Activated T-cell treated with anti-CD3 and anti-CD28 coated beads, Interleukin-2, amount 50 U/mL, for 24 hours (primary cell): ENCODE results near the gene MGLL.
A peak's percentile ranks its signal among the peaks of the same experiment; 100 is the strongest.

Source experiments
- DNase-seq: peaks from one replicate; pipeline ENCODE4 v3.0.0-alpha.2; 2020
- H3K27ac Mint-ChIP-seq: 2 replicates; pipeline ENCODE4 v1.8.0; 2020; ENCODE audit warnings: mild to moderate bottlenecking, mixed read lengths
- H3K27me3 Mint-ChIP-seq: 2 replicates; pipeline ENCODE4 v1.8.0; 2020; ENCODE audit warnings: mixed read lengths
- H3K36me3 Mint-ChIP-seq: 2 replicates; pipeline ENCODE4 v1.8.0; 2020; ENCODE audit warnings: low read depth, mixed read lengths
- H3K4me1 Mint-ChIP-seq: 2 replicates; pipeline ENCODE4 v1.8.0; 2020; ENCODE audit warnings: low read depth, mixed read lengths
- H3K4me3 Mint-ChIP-seq: 2 replicates; pipeline ENCODE4 v1.8.0; 2020; ENCODE audit warnings: mild to moderate bottlenecking, moderate library complexity, mixed read lengths
- H3K9me3 Mint-ChIP-seq: 2 replicates; pipeline ENCODE4 v1.8.0; 2020; ENCODE audit warnings: mixed read lengths

The MGLL gene

DNA sequence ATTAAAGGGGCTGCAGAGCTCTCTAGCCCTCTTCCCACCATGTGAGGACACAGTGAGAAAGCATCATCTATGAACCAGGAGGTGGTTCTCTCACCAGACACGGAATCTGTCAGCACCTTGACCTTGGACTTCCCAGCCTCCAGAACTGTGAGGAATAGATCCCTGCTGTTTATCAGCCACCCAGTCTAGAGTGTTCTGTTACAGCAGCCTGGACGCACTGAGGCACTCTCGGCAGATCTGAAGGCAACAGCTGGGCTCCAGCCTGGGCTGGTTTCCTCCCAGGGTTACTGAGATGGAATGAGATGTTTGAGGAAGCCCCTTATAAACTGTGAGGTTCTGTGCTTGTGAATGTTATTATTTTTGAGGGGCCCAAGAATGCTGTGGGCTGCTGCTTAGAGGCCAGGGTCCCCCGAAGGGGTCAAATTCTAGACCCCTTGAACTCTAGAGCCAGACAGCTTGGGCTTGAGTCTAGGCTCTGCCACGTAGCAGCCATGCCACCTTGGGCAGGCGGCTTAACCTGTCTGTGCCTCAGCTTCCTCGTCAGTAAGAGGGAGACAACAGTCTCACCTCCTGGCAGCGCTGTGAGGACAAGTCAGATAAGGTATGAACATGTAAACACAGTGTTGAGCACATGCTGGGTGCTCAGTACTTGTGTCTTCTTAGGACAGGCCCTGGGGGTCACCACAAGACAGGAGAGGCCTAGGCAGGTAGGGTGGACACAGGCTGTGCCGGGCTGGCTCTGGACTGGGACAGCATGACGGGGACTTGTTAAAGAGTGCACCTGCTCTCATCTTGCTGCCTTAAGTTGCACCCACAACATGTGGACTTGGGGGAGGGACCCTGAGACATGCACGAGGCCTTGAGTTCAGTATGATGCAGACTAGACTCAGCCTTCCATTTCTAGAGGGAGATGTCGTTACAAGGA is 49.2 kb downstream of the MGLL start:
- no peak for DNase-seq
- peaks cover 8% of the 10 kb centered on the region for H3K9me3 Mint-ChIP-seq
- H3K4me1 Mint-ChIP-seq, result peaks cover 3% of the 10 kb centered on the region
- H3K4me3 Mint-ChIP-seq, result no peak overlapping the region
- H3K27me3 Mint-ChIP-seq, result no peaks in the 10 kb centered on the region
- H3K27ac Mint-ChIP-seq, result no peak overlapping the region
- H3K36me3 Mint-ChIP-seq, result no peaks in the 10 kb centered on the region

DNA sequence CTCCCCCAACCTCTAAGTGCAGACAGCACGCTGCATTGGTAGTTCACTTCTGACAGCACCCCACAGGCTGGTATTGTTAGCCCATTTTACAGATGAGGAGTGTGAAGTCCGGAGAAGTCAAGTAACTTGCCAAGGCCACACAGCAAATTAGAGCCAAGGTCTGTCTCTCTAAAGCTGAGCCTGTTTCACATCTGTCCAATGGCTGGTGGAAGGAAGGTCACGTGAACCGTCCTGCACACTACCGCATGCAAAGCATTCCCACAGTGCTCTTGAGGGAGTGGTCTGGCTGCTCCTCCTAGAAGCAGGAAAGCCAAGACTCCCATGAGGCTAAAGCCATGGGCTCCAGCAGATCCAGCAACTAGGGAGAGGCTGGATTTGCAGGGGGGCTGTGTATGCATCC is 50.0 kb downstream of the MGLL start:
- H3K36me3 Mint-ChIP-seq, result no peaks in the 10 kb centered on the region
- peaks cover 3% of the 10 kb centered on the region for H3K4me1 Mint-ChIP-seq
- DNase-seq, result no peak
- H3K27ac Mint-ChIP-seq, result no peak overlapping the region
- H3K9me3 Mint-ChIP-seq, result peaks cover 16% of the 10 kb centered on the region
- H3K27me3 Mint-ChIP-seq, result no peaks in the 10 kb centered on the region
- no peak overlapping the region for H3K4me3 Mint-ChIP-seq

- Mint-ChIP-seq H3K4me3 (no peak overlapping the region), H3K9me3 (peaks cover 15% of the 10 kb centered on the region), H3K4me1 (peaks cover 3% of the 10 kb centered on the region), H3K27me3 (peaks cover 4% of the 10 kb centered on the region), H3K36me3 (no peaks in the 10 kb centered on the region), H3K27ac (no peak overlapping the region)
- DNase-seq, result no peak
These were observed 50.6 kb downstream of the MGLL start for GRCh38 chr3:127771746-127772145.

GRCh38 chr3:127770671-127771355 is 51.5 kb downstream of the MGLL start:
- Mint-ChIP-seq H3K27me3 (peaks cover 4% of the 10 kb centered on the region), H3K9me3 (peaks cover 15% of the 10 kb centered on the region), H3K36me3 (no peaks in the 10 kb centered on the region), H3K4me1 (peaks cover 3% of the 10 kb centered on the region), H3K4me3 (no peak overlapping the region), H3K27ac (no peak overlapping the region)
- DNase-seq, result no peak

DNA sequence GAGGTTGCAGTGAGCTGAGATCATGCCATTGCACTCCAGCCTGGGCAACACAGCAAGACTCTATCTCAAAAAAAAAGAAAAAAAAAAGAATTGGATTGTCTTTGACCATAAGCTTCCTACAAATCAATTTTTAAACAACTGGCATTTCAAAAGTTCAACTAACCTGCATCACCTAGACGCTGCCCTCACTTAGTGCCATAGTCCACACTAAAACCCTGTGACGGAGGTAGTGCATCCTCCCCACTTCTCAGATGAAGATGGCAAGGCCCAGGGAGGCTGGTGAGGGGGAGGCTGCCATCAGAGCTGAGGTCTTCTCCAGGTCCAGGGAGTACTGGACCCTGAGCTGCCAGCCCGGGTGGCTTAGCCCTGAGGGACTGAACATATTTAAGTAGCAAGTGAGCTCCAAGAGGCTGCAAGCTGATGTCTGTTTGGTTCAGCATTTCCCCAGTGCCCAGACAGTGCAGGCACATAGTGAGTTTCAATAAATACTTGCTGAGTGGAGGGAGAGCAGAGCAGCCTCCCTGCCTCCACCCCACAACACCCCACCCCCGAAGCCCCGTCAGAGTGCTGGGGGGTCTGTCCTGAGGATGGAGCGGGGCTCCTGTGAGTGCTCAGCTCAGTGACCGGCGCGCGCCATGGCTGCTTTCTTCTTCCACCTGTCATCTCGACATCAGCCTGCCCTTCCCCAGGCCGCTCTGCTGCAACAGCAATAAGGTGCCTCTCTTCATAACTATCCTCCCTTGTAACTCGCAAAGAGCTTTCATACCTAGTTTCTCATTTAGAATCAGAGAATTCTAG is 52.8 kb downstream of the MGLL start:
- Mint-ChIP-seq H3K27ac (no peak overlapping the region), H3K4me1 (peaks cover 8% of the 10 kb centered on the region), H3K9me3 (peaks cover 15% of the 10 kb centered on the region), H3K4me3 (no peak overlapping the region), H3K36me3 (no peaks in the 10 kb centered on the region), H3K27me3 (peaks cover 7% of the 10 kb centered on the region)
- no peak for DNase-seq

DNA sequence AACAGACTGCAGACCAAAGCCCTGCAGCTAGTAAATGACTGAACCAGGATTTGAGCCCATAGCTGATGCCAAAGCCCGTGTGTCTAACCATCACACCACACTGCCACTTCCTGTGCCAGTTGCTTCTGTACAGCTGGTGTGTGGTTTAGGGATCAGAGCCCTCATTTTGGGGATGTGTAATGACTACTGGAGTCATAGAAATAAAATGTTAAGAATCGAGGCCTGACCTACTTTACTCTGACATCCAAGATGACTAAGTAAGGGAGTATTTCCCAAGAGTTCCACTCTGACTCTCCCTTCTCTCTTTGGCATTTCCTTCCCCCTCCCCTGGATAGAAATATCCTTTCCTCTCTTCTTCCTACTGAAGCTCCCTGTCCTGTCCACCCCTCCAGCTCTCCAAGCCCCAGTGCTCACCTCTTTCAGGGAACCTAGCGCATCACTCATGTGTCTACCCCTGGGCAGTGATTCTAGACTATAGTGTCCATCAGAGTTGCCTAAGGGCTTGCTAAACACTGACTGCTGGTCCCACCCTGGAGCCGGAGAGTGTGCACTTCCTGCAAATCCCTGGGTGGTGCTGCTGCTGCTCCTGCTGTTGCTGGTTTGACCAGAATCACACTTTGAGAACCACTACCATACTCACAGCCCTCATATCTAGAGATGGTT is 53.8 kb downstream of the MGLL start:
- Mint-ChIP-seq H3K27me3 (peaks cover 12% of the 10 kb centered on the region), H3K36me3 (no peaks in the 10 kb centered on the region), H3K4me1 (peaks cover 11% of the 10 kb centered on the region), H3K27ac (no peak overlapping the region), H3K9me3 (peaks cover 15% of the 10 kb centered on the region), H3K4me3 (no peak overlapping the region)
- DNase-seq, result no peak

- DNase-seq, result no peak
- H3K9me3 Mint-ChIP-seq, result peaks cover 15% of the 10 kb centered on the region
- peaks cover 20% of the 10 kb centered on the region for H3K4me1 Mint-ChIP-seq
- H3K4me3 Mint-ChIP-seq, result no peak overlapping the region
- no peaks in the 10 kb centered on the region for H3K36me3 Mint-ChIP-seq
- no peak overlapping the region for H3K27ac Mint-ChIP-seq
- H3K27me3 Mint-ChIP-seq, result peaks cover 13% of the 10 kb centered on the region
These were observed 55.2 kb downstream of the MGLL start for GRCh38 chr3:127767126-127767525.

- H3K27ac Mint-ChIP-seq, result no peak overlapping the region
- peaks cover 13% of the 10 kb centered on the region for H3K27me3 Mint-ChIP-seq
- DNase-seq, result no peak
- H3K4me3 Mint-ChIP-seq, result no peak overlapping the region
- peaks cover 15% of the 10 kb centered on the region for H3K9me3 Mint-ChIP-seq
- H3K36me3 Mint-ChIP-seq, result no peaks in the 10 kb centered on the region
- H3K4me1 Mint-ChIP-seq, result peaks cover 25% of the 10 kb centered on the region
These were observed 56.6 kb downstream of the MGLL start for GRCh38 chr3:127765735-127766134.

DNA sequence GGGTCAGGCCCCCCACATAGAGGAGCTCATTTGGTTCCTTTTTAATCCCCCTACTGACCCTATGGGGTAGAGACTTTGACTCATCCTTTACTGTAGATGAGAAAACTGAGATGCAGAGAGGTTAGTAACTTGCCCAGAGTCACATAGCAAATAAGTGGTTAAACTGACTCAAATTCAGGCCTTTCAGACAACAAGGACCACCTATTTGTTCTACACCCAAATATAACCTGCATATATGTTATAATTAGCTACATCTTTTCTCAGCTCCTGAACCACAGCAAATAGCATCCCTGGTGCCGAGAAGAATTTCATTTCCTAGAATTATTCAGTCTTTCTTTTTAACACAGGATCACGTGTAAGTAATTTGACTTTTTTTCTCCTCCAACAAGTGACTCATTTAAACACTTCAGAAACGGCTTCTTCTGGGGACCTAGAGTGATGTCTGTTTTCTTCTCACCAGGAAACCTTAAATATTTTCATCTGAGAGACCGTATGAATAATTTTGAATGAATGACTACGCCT is 57.4 kb downstream of the MGLL start:
- H3K4me3 Mint-ChIP-seq, result no peak overlapping the region
- no peak for DNase-seq

GRCh38 chr3:127764301-127764700 is 58.0 kb downstream of the MGLL start:
- H3K9me3 Mint-ChIP-seq, result peaks cover 15% of the 10 kb centered on the region
- H3K4me3 Mint-ChIP-seq, result no peak overlapping the region
- no peak overlapping the region for H3K27ac Mint-ChIP-seq
- H3K4me1 Mint-ChIP-seq, result peaks cover 25% of the 10 kb centered on the region
- no peaks in the 10 kb centered on the region for H3K36me3 Mint-ChIP-seq
- DNase-seq, result no peak
- H3K27me3 Mint-ChIP-seq, result peaks cover 13% of the 10 kb centered on the region

More for the DNA sequence above, 57.4 kb downstream of the MGLL start:
- peaks cover 13% of the 10 kb centered on the region for H3K27me3 Mint-ChIP-seq
- H3K9me3 Mint-ChIP-seq, result peaks cover 15% of the 10 kb centered on the region
- no peaks in the 10 kb centered on the region for H3K36me3 Mint-ChIP-seq
- peak overlapping the region; percentile 70 for H3K27ac Mint-ChIP-seq
- peaks cover 25% of the 10 kb centered on the region for H3K4me1 Mint-ChIP-seq

DNA sequence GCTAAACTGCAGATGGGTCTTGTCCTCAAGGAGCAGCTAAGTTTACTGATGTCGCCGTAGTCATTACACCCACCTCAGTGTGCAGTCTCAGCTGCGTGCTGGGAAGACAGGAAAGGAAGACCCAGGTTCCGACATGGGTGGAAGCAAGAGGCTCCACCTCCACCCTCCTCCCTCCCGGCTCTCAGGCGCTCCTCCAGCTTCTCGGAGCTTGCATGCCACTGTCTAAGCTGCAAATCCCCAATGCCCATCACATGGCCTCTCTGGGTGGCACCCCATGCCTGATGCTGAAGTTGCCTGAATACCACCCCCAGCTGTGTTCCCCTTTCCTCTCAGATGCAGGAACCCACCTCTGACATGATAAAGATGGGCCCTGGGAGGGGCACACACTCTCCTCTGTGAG is 58.5 kb downstream of the MGLL start:
- Mint-ChIP-seq H3K27me3 (peaks cover 13% of the 10 kb centered on the region), H3K4me3 (no peak overlapping the region), H3K27ac (no peak overlapping the region), H3K4me1 (peaks cover 25% of the 10 kb centered on the region), H3K36me3 (no peaks in the 10 kb centered on the region), H3K9me3 (peaks cover 15% of the 10 kb centered on the region)
- no peak for DNase-seq

- Mint-ChIP-seq H3K4me1 (peaks cover 25% of the 10 kb centered on the region), H3K27me3 (peaks cover 13% of the 10 kb centered on the region), H3K27ac (no peak overlapping the region), H3K4me3 (no peak overlapping the region), H3K9me3 (peaks cover 12% of the 10 kb centered on the region), H3K36me3 (no peaks in the 10 kb centered on the region)
- DNase-seq, result no peak
These were observed 59.0 kb downstream of the MGLL start for GRCh38 chr3:127763337-127763736.

DNA sequence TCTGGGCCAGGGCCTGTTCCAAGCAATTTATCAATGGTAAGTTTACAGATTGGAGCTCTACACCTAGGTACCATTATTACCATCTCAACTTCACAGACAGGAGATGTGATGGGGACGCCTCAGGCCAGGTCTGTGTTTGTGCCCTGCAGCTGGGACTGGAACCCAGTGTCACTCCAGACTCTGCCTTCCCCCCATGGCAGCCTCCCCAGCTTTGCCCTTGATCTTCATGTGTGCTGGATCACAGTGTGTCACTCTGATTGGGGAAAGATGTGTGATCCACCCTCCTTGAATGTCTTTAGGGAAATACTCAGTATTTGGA is 59.6 kb downstream of the MGLL start:
- Mint-ChIP-seq H3K27me3 (peaks cover 13% of the 10 kb centered on the region), H3K27ac (no peak overlapping the region)

More for the DNA sequence above, 59.6 kb downstream of the MGLL start:
- Mint-ChIP-seq H3K4me1 (peaks cover 25% of the 10 kb centered on the region), H3K4me3 (no peak overlapping the region), H3K9me3 (peaks cover 7% of the 10 kb centered on the region), H3K36me3 (no peaks in the 10 kb centered on the region)
- no peak for DNase-seq
